ENCODE results near the gene PTPRG. TPM values are rescaled to one million over a fixed set of nuclear protein-coding genes. Genes with fewer than 3 reads are reported as not detected.

PTPRG gene
- total RNA-seq, 1 donor from 2014 or later = 44.3 TPM

GRCh38 chr3:62114763-62115162, 553.4 kb downstream of the PTPRG start:
- no peaks in the 10 kb centered on the region for H3K4me1 Mint-ChIP-seq (ENCODE audit: low read depth)
- no peak for DNase-seq (ENCODE audit: low spot score, unreplicated experiment)
- no peak overlapping the region for H3K4me3 Mint-ChIP-seq (ENCODE audit: low read depth)
- no peaks in the 10 kb centered on the region for H3K27me3 Mint-ChIP-seq
- no peak overlapping the region for H3K27ac Mint-ChIP-seq
- peaks cover 9% of the 10 kb centered on the region for H3K9me3 Mint-ChIP-seq (ENCODE audit: low read depth)
- H3K36me3 Mint-ChIP-seq (ENCODE audit: insufficient read depth) = peaks cover 3% of the 10 kb centered on the region
- TF ChIP-seq, protein P1, sequence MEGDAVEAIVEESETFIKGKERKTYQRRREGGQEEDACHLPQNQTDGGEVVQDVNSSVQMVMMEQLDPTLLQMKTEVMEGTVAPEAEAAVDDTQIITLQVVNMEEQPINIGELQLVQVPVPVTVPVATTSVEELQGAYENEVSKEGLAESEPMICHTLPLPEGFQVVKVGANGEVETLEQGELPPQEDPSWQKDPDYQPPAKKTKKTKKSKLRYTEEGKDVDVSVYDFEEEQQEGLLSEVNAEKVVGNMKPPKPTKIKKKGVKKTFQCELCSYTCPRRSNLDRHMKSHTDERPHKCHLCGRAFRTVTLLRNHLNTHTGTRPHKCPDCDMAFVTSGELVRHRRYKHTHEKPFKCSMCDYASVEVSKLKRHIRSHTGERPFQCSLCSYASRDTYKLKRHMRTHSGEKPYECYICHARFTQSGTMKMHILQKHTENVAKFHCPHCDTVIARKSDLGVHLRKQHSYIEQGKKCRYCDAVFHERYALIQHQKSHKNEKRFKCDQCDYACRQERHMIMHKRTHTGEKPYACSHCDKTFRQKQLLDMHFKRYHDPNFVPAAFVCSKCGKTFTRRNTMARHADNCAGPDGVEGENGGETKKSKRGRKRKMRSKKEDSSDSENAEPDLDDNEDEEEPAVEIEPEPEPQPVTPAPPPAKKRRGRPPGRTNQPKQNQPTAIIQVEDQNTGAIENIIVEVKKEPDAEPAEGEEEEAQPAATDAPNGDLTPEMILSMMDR (IDR thresholded peaks at IDR 0.05; ENCODE audit: unreplicated experiment) = no peak

DNA sequence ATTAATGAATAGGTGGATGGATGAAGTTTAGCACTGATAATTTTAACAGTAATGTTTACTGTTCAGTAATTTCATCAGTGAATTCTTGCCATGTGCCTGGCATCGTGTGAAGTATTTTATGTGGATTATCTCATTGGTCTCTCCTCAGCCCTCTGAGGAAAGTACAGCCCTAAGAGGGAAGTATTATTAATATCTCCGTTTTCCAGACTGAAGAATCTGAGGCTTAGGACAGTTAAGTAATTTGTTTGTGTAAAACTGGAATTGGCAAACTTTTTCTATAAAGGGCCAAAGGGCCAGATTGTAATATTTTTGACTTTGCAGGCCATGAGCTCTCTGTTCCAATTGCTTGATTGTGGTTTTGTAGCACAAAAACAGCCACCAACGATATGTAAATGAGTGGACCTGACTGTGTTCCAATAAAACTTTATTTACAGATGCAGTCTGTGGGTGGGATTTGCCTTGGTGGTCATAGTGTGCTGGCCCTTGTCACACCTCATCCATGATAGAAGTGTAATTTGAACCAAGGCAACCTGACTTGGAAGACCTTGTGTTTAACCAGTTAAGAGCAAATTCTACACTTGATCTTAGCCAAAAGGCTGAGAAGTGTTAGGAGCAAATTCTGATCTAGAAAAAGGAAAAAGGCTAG, 556.7 kb downstream of the PTPRG start:
- no peaks in the 10 kb centered on the region for H3K27me3 Mint-ChIP-seq
- TF ChIP-seq, protein P1 (IDR thresholded peaks at IDR 0.05; ENCODE audit: unreplicated experiment) = no peak
- peaks cover 7% of the 10 kb centered on the region for H3K4me1 Mint-ChIP-seq (ENCODE audit: low read depth)
- peaks cover 2% of the 10 kb centered on the region for H3K36me3 Mint-ChIP-seq (ENCODE audit: insufficient read depth)
- no peak overlapping the region for H3K4me3 Mint-ChIP-seq (ENCODE audit: low read depth)
- no peak for DNase-seq (ENCODE audit: low spot score, unreplicated experiment)
- no peak overlapping the region for H3K27ac Mint-ChIP-seq
- peaks cover 8% of the 10 kb centered on the region for H3K9me3 Mint-ChIP-seq (ENCODE audit: low read depth)

DNA sequence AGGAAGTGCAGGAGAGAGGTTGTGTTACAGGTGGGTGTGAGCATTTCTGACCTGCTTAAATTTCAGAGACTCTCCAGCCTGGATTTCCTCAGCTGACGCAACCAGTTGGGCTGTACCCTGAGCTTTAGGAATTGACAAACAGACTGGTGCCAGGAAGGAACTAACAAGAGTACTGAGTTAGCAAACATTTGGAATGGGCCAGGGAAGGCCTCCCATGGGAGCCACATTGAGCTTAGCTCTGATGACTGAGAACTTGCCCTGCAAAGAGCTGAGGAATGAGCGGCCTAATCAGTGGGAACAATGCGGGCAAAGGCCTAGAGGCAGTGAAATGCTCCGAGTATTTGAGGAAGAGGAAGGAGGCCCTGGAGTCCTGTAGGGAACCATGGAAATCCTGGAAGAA, 557.8 kb downstream of the PTPRG start:
- H3K4me3 Mint-ChIP-seq (ENCODE audit: low read depth) = no peak overlapping the region
- no peak for DNase-seq (ENCODE audit: low spot score, unreplicated experiment)
- H3K27me3 Mint-ChIP-seq = no peaks in the 10 kb centered on the region
- peaks cover 8% of the 10 kb centered on the region for H3K9me3 Mint-ChIP-seq (ENCODE audit: low read depth)
- peaks cover 2% of the 10 kb centered on the region for H3K36me3 Mint-ChIP-seq (ENCODE audit: insufficient read depth)
- no peak overlapping the region for H3K27ac Mint-ChIP-seq
- H3K4me1 Mint-ChIP-seq (ENCODE audit: low read depth) = peaks cover 7% of the 10 kb centered on the region
- TF ChIP-seq, protein P1 (IDR thresholded peaks at IDR 0.05; ENCODE audit: unreplicated experiment) = no peak

GRCh38 chr3:62122819-62123218, 561.4 kb downstream of the PTPRG start:
- H3K36me3 Mint-ChIP-seq (ENCODE audit: insufficient read depth) = peaks cover 2% of the 10 kb centered on the region
- H3K4me3 Mint-ChIP-seq (ENCODE audit: low read depth) = no peak overlapping the region
- DNase-seq (ENCODE audit: low spot score, unreplicated experiment) = no peak
- TF ChIP-seq, protein P1 (IDR thresholded peaks at IDR 0.05; ENCODE audit: unreplicated experiment) = no peak
- H3K27ac Mint-ChIP-seq = no peak overlapping the region
- peaks cover 8% of the 10 kb centered on the region for H3K9me3 Mint-ChIP-seq (ENCODE audit: low read depth)
- H3K4me1 Mint-ChIP-seq (ENCODE audit: low read depth) = peaks cover 7% of the 10 kb centered on the region
- no peaks in the 10 kb centered on the region for H3K27me3 Mint-ChIP-seq

DNA sequence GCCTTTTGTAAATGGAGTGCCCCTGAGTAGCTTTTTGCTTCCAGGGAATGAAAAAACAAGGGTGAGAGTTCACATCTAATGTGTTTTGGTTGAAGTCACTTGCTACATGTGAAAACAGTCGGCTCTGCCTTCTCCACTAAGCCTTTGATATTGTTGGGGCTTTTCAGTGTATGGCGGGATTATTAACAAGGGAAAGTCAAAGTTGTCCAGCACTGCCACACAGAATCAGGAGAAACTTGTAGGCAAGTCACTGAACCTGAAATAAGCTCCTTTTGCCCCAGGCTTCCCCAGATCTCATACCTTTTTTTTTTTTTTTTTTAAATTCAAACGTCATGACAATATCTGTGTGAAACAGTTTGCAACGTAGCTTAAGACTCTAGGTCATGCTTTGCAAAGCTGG, 564.0 kb downstream of the PTPRG start:
- Mint-ChIP-seq H3K4me3 (ENCODE audit: low read depth) (no peak overlapping the region), H3K9me3 (ENCODE audit: low read depth) (no peaks in the 10 kb centered on the region), H3K27ac (no peak overlapping the region), H3K36me3 (ENCODE audit: insufficient read depth) (no peaks in the 10 kb centered on the region), H3K4me1 (ENCODE audit: low read depth) (peaks cover 7% of the 10 kb centered on the region), H3K27me3 (no peaks in the 10 kb centered on the region)
- DNase-seq (ENCODE audit: low spot score, unreplicated experiment) = no peak
- TF ChIP-seq, protein P1 (IDR thresholded peaks at IDR 0.05; ENCODE audit: unreplicated experiment) = no peak
